Measurements from ENCODE around the gene DCTPP1.

Gene DCTPP1

DNA sequence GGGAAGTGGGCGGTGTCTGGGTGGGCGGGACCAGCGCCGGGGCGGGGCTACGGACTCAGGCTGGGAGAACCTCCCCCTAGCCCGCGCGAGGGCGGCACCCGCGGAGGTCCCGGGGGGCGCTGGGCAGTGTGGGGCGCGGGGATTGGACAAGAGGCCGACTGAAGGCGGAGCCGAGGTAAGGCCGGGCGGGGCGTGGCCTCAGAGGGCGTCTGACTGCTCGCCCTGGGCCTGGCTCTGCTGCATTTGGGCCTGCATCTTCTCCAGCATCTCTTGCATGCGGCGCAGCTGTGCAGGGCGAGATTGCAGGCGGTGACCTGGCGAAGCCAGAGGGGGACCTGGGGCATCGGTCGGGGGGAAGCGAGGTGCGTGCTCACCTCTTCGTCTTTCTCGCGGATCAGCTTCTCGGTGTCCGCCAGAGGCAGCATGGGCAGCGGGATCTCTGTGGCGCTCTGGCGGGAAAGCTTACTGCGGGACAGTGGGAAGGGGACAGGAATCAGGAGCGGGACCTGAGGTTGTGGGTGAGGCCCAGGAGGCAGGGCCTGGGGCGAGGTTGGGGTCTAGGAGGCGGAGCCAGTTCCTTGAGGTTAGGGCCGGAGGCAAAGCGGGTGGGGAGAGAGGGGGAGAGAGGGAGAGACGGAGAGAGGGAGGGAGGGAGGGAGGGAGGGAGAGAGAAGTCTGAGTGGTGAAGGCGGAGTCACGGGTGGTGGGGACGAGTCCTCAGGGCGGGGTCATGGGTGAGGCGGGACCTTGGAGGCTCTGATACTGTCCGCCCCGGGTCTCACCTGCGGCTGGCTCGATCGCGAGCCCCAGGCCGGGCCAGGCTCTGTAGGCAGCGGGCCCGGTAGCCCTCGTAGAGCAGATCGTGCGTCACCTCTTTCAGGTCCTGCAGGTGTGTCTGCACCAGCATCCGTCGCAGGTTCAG lies 51.3 kb downstream of the DCTPP1 start:
- Histone ChIP-seq H3K27me3 (ENCODE audit: insufficient read depth, low read length) (no peaks in the 10 kb centered on the region), H3K9ac (ENCODE audit: low read depth, low read length) (peak overlapping the region; percentile 98), H3K36me3 (ENCODE audit: insufficient read depth, low read depth, low read length) (0 out of 2 replicates have a peak, but pooled peaks cover 4% of the 10 kb centered on the region), H3K9me3 (ENCODE audit: insufficient read depth, low read depth, low read length) (no peaks in the 10 kb centered on the region), H3K27ac (ENCODE audit: low read length) (peak overlapping the region; percentile 100), H3K4me3 (ENCODE audit: low read length) (peak overlapping the region; percentile 98), H3K4me1 (ENCODE audit: insufficient read depth, low read length) (peaks cover 6% of the 10 kb centered on the region)

DNA sequence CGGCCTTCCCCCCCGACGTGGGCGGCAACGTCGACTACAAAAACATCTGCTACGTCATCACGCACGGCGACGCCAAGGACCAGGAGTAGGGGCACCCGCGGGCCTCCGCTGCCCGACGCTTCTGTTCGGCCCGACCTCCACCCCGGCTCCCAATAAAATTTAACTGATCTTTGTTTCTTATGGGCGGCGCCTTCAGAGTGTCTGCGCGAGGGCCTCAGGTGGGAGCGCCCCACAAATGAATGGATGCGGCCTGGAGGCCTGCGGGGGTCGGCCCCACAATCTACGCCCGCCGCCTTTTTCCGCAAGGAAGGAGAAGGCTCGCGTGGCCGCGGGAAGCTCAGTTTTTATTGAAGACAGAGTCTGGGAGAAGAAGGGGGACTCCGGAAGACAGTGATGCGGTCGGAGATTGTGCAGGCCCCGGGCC lies 52.0 kb downstream of the DCTPP1 start:
- peak overlapping the region; percentile 100 for H3K27ac ChIP-seq (ENCODE audit: low read length)
- no peaks in the 10 kb centered on the region for H3K9me3 ChIP-seq (ENCODE audit: insufficient read depth, low read depth, low read length)
- no peaks in the 10 kb centered on the region for H3K27me3 ChIP-seq (ENCODE audit: insufficient read depth, low read length)
- peak overlapping the region; percentile 84; the same call in 1 of the 2 replicates for H3K4me3 ChIP-seq (ENCODE audit: low read length)
- peak overlapping the region; percentile 95; the same call in 1 of the 2 replicates for H3K9ac ChIP-seq (ENCODE audit: low read depth, low read length)
- H3K36me3 ChIP-seq (ENCODE audit: insufficient read depth, low read depth, low read length): 0 out of 2 replicates have a peak, but pooled peaks cover 4% of the 10 kb centered on the region
- peaks cover 6% of the 10 kb centered on the region for H3K4me1 ChIP-seq (ENCODE audit: insufficient read depth, low read length)

DNA sequence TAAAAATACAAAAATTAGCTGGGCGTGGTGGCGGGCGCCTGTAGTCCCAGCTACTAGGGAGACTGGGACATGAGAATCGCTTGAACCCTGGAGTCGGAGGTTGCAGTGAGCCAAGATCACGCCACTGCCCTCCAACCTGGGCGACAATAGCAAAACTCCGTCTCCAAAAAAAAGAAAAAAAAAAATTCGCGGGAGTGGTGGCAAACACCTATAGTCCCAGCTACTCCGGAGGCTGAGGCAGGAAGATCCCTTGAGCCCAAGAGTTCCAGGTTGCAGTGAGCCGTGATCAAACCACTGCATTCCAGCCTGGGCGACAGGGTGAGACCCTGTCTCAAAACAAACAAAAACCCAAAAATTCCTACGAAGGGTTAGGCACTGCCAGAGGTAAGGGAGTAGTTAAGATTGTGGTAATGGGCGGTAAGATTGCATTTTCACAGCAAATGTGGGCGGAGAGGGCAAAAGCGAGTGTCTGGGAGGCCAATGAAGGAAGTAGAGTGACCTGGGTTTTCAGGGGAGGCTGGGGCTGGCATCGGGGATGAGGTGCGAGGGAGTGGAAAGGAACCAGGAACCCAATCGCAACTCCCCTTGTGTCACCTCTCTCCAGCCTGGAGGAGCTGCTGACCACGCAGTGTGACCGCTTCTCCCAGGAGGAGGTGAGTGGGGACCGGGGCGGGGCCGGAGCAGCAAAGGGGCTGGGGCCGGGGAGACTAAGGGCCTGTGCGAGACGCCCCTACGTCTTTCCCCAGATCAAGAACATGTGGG lies 52.6 kb downstream of the DCTPP1 start:
- Histone ChIP-seq H3K4me1 (ENCODE audit: insufficient read depth, low read length) (peaks cover 6% of the 10 kb centered on the region), H3K4me3 (ENCODE audit: low read length) (peak overlapping the region; percentile 84), H3K27ac (ENCODE audit: low read length) (peak overlapping the region; percentile 86), H3K9ac (ENCODE audit: low read depth, low read length) (peak overlapping the region; percentile 95; the same call in 1 of the 2 replicates), H3K9me3 (ENCODE audit: insufficient read depth, low read depth, low read length) (no peaks in the 10 kb centered on the region), H3K36me3 (ENCODE audit: insufficient read depth, low read depth, low read length) (0 out of 2 replicates have a peak, but pooled peaks cover 4% of the 10 kb centered on the region), H3K27me3 (ENCODE audit: insufficient read depth, low read length) (no peaks in the 10 kb centered on the region)

DNA sequence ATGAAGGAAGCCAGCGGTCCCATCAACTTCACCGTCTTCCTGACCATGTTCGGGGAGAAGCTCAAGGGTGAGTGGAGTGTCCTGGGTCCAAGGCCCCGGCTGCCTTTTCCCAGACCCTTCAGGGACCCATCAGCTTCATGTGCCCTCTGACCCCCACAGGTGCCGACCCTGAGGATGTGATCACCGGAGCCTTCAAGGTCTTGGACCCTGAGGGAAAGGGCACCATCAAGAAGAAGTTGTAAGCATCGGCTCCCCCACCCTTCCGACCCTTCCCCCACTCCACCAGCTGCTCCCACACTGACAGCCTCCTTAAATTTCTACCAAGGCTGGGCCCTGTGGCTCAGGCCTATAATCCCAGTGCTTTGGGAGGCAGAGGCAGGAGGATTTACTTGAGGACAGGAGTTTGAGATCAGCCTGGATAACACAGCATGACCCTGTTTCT lies 53.3 kb downstream of the DCTPP1 start:
- Histone ChIP-seq H3K27ac (ENCODE audit: low read length) (no peak overlapping the region), H3K4me1 (ENCODE audit: insufficient read depth, low read length) (peaks cover 6% of the 10 kb centered on the region), H3K9ac (ENCODE audit: low read depth, low read length) (peak overlapping the region; percentile 95; the same call in 1 of the 2 replicates), H3K27me3 (ENCODE audit: insufficient read depth, low read length) (no peaks in the 10 kb centered on the region), H3K36me3 (ENCODE audit: insufficient read depth, low read depth, low read length) (0 out of 2 replicates have a peak, but pooled peaks cover 4% of the 10 kb centered on the region), H3K4me3 (ENCODE audit: low read length) (no peak overlapping the region), H3K9me3 (ENCODE audit: insufficient read depth, low read depth, low read length) (no peaks in the 10 kb centered on the region)

DNA sequence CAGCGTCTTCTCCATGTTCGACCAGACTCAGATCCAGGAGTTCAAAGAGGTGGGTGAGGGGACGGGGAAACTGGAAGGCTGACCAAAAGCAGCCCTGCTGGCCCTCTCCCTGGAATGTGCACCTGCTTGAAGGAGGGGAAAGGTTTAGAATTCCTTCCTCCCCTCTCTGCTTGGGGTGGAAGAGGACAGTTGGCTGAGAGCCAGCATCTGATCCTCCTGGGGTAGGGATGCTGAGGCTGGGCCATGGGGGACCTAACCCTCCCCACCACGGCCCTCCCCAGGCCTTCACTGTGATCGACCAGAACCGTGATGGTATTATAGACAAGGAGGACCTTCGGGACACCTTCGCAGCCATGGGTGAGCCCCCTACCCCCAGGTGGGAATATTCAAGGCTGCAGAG lies 54.0 kb downstream of the DCTPP1 start:
- Histone ChIP-seq H3K36me3 (ENCODE audit: insufficient read depth, low read depth, low read length) (0 out of 2 replicates have a peak, but pooled peaks cover 4% of the 10 kb centered on the region), H3K9ac (ENCODE audit: low read depth, low read length) (no peak overlapping the region; the same call in 1 of the 2 replicates), H3K27ac (ENCODE audit: low read length) (no peak overlapping the region), H3K27me3 (ENCODE audit: insufficient read depth, low read length) (no peaks in the 10 kb centered on the region), H3K4me1 (ENCODE audit: insufficient read depth, low read length) (peaks cover 6% of the 10 kb centered on the region), H3K9me3 (ENCODE audit: insufficient read depth, low read depth, low read length) (no peaks in the 10 kb centered on the region), H3K4me3 (ENCODE audit: low read length) (no peak overlapping the region)

DNA sequence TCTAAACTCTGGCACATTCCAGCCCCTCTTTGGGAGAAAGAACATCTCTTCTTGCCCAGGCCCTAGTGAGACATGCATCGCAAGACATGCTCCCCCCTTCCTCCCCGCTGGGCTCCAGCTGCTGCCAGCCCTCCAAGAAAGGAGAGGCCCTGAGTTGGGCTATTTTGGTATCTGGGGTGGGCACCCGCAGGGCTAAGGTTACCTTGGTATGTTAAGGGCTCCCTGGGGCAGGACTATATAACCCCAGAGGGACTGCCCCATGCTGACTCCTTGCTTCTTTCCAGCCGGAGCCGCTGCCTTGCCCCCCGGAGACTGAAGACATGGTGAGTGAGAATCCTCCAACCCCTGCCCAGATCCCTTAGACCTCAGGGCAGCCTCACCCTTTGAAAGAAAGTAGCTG lies 55.3 kb downstream of the DCTPP1 start, which contains the start of gene MYL11:
Gene MYL11 (plus strand): TSS at position 265 of the 400 bp plus-strand sequence. CDS start 56 bp downstream, at position 321.
- Histone ChIP-seq H3K36me3 (ENCODE audit: insufficient read depth, low read depth, low read length) (no peaks in the 10 kb centered on the region), H3K4me3 (ENCODE audit: low read length) (no peak within 1 kb of the TSS), H3K9ac (ENCODE audit: low read depth, low read length) (no peak within 1 kb of the TSS; the same call in 1 of the 2 replicates), H3K27ac (ENCODE audit: low read length) (no peak within 1 kb of the TSS), H3K9me3 (ENCODE audit: insufficient read depth, low read depth, low read length) (no peaks in the 10 kb centered on the region), H3K27me3 (ENCODE audit: insufficient read depth, low read length) (no peaks in the 10 kb centered on the region), H3K4me1 (ENCODE audit: insufficient read depth, low read length) (peaks cover 6% of the 10 kb centered on the region)
